Measurements from ENCODE around the gene CARD6. TPM values are rescaled to one million over a fixed set of nuclear protein-coding genes. Genes with fewer than 3 reads are reported as not detected.

The CARD6 gene
- total and polyA plus RNA-seq, 2 donors from 2014 or later = 3.0 to 17.9 TPM

DNA sequence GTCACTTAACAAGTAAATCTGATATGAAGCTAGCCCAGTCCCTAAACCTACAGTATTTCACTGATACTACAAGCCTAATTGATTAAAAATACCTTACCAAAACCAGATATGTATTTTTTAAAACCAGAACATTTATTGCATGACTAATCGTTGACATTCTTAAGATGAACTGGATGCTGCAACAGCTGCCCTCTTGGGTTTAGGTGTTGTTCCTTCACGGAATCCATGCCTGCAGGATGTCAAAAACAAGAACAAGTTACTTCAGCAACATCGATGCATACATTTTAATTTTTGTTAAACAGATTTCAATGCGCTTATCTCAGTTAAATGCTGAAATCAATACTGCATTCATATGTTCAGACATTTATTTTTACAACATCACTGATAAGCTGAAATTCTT, 8.8 kb upstream of the CARD6 start:
- no peak overlapping the region for H3K27ac ChIP-seq (ENCODE audit: low read depth in 2 of 2, low read length in 2 of 2)
- DNase-seq = no peak
- TF ChIP-seq CTCF (IDR thresholded peaks at IDR 0.05; ENCODE audit: borderline replicate concordance, extremely low read depth, insufficient read depth) = no peak
- intact Hi-C loops (cut with DNase I) = no loop called here
- peaks cover 31 to 58% (median 39%) of the 10 kb centered on the region in 3 donors for H3K36me3 ChIP-seq (ENCODE audit: control insufficient read depth in 2 of 3, insufficient read depth in 3 of 3, low read length in 3 of 3)
- peaks cover 3 to 10% (median 5%) of the 10 kb centered on the region in 3 donors for H3K4me1 ChIP-seq (ENCODE audit: control insufficient read depth in 2 of 3, insufficient read depth in 2 of 3, low read depth in 1 of 3, low read length in 3 of 3)
- no peak for FAIRE-seq
- H3K27me3 ChIP-seq (ENCODE audit: control insufficient read depth, insufficient read depth, low read length) = no peaks in the 10 kb centered on the region
- no peak overlapping the region for H3K9ac ChIP-seq (ENCODE audit: low read length in 3 of 3)
- H3K4me3 ChIP-seq (ENCODE audit: low read length in 3 of 3) = no peak overlapping the region
- H3K9me3 ChIP-seq (ENCODE audit: control insufficient read depth in 2 of 3, insufficient read depth in 1 of 3, low read length in 3 of 3) = no peaks in the 10 kb centered on the region

DNA sequence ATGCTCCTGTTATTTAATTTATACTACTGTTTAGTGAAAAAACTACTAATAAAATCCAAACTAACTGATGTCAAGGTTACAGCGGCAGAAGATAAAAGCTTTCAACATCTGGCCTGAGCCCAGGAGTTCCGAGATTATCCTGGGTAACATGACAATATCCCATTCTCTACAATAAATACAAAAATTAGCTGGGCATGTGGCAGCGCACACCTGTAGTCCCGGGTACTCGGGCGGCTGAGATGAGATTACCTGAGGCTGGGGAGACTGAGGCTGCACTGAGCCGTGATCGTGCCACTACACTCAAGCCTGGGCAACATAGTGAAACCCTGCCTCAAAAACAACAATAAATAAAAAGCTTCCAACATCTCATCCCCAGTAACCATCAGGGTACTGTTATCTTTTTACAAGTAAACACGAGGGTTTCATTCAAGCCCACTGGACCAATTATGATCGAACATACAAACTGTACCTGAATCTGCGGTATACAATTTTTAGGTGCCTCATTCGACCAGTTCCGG, 7.4 kb upstream of the CARD6 start:
- Histone ChIP-seq H3K27ac (ENCODE audit: low read depth in 2 of 2, low read length in 2 of 2) (no peak overlapping the region), H3K9ac (ENCODE audit: low read length in 3 of 3) (peak overlapping the region; percentile 13 to 97 (median 84)), H3K4me1 (ENCODE audit: control insufficient read depth in 2 of 3, insufficient read depth in 2 of 3, low read depth in 1 of 3, low read length in 3 of 3) (peaks cover 3 to 10% (median 5%) of the 10 kb centered on the region in 3 donors), H3K27me3 (ENCODE audit: control insufficient read depth, insufficient read depth, low read length) (no peaks in the 10 kb centered on the region), H3K36me3 (ENCODE audit: control insufficient read depth in 2 of 3, insufficient read depth in 3 of 3, low read length in 3 of 3) (peaks cover 26 to 47% (median 33%) of the 10 kb centered on the region in 3 donors), H3K4me3 (ENCODE audit: low read length in 3 of 3) (peak overlapping the region; percentile 80 to 94 (median 84)), H3K9me3 (ENCODE audit: control insufficient read depth in 2 of 3, insufficient read depth in 1 of 3, low read length in 3 of 3) (no peaks in the 10 kb centered on the region)
- FAIRE-seq = no peak
- no peak for TF ChIP-seq CTCF (IDR thresholded peaks at IDR 0.05; ENCODE audit: borderline replicate concordance, extremely low read depth, insufficient read depth)
- intact Hi-C loops (cut with DNase I) = no loop called here
- DNase-seq = no peak

DNA sequence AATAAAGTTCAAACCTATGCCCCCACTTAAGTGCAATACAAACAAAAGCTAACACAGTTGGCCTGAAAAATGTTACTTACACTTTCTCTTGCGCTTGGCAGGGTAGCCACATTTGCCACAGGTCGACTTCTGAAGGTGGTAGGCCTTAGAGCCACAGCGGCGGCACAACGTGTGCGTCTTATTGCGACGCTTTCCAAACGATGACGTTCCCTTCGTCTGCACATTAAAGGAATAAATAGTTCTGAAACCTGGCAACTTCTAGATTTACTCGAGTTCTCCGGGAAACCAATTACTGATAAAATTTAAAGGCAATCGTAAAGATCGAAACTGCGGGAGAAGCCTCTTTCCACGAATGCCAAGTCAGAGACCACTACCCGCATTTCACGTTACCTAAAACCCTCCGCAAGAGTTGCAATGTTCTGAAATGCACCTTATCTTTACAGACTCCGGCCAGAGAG, 6.7 kb upstream of the CARD6 start:
- FAIRE-seq = no peak

More for the DNA sequence above, 6.7 kb upstream of the CARD6 start:
- Histone ChIP-seq H3K27ac (ENCODE audit: low read depth in 2 of 2, low read length in 2 of 2) (peak overlapping the region; percentile 54 to 99), H3K4me1 (ENCODE audit: control insufficient read depth in 2 of 3, insufficient read depth in 2 of 3, low read depth in 1 of 3, low read length in 3 of 3) (peaks cover 3 to 10% (median 5%) of the 10 kb centered on the region in 3 donors), H3K4me3 (ENCODE audit: low read length in 3 of 3) (peak overlapping the region; percentile 80 to 94 (median 84)), H3K27me3 (ENCODE audit: control insufficient read depth, insufficient read depth, low read length) (no peaks in the 10 kb centered on the region), H3K9me3 (ENCODE audit: control insufficient read depth in 2 of 3, insufficient read depth in 1 of 3, low read length in 3 of 3) (no peaks in the 10 kb centered on the region), H3K36me3 (ENCODE audit: control insufficient read depth in 2 of 3, insufficient read depth in 3 of 3, low read length in 3 of 3) (peaks cover 20 to 41% (median 29%) of the 10 kb centered on the region in 3 donors), H3K9ac (ENCODE audit: low read length in 3 of 3) (peak overlapping the region; percentile 13 to 97 (median 84))
- peak in 1 of 5 donors; percentile 53 for DNase-seq
- intact Hi-C loops (cut with DNase I) = no loop called here
- no peak for TF ChIP-seq CTCF (IDR thresholded peaks at IDR 0.05; ENCODE audit: borderline replicate concordance, extremely low read depth, insufficient read depth)
